Spleen (tissue), 7 donors: ENCODE measurements around the gene SERPINB5.

Experiments used
- CTCF ChIP-seq, 11 experiments: fragments of 200-600 bp in 7 of 11; fragments of 450-650 bp in 4 of 11; sonication (generic) in 4 of 11; IDR thresholded peaks in 8 of 11; conservative IDR thresholded peaks in 3 of 11; 1 replicate in 7 of 11; 2 replicates in 4 of 11; pipeline versions ENCODE4 v1.4.0 to v1.8.0; 2016 to 2021; ENCODE audit warnings: antibody characterized with exemption in 11 of 11, inconsistent platforms in 4 of 11, mild to moderate bottlenecking in 1 of 11
- POLR2AphosphoS5 ChIP-seq, 3 donors: sonication (generic); formaldehyde crosslinking; IDR thresholded peaks; one replicate each; pipeline ENCODE4 v1.5.1; 2017; ENCODE audit warnings: antibody characterized with exemption in 3 of 3
- donor health status: DM: no; HTN: no; CAD: no; lungs with moderate emphysema.
- donor health status: DM: no; HTN: no; CAD: no.
- donor health status: DM: no; HTN: no; CAD: no.

- TF ChIP-seq CTCF (IDR thresholded peaks at IDR 0.05 in 8 of 11, conservative IDR thresholded peaks at IDR 0.05 in 3 of 11) (no peak), POLR2AphosphoS5 (IDR thresholded peaks at IDR 0.05) (no peak)
Observed at GRCh38 chr18:63477968-63478367, 1.2 kb downstream of the SERPINB5 start.
